Activated CD4-positive, alpha-beta T cell treated with anti-CD3 and anti-CD28 coated beads, Interleukin-2, amount 50 U/mL, for 4 hours (primary cell): ENCODE results near the gene CD82.

ENCODE experiments used
- DNase-seq, 2 experiments: peaks; one replicate each; pipeline ENCODE4 v3.0.0-alpha.2; 2020

CD82 gene

DNA sequence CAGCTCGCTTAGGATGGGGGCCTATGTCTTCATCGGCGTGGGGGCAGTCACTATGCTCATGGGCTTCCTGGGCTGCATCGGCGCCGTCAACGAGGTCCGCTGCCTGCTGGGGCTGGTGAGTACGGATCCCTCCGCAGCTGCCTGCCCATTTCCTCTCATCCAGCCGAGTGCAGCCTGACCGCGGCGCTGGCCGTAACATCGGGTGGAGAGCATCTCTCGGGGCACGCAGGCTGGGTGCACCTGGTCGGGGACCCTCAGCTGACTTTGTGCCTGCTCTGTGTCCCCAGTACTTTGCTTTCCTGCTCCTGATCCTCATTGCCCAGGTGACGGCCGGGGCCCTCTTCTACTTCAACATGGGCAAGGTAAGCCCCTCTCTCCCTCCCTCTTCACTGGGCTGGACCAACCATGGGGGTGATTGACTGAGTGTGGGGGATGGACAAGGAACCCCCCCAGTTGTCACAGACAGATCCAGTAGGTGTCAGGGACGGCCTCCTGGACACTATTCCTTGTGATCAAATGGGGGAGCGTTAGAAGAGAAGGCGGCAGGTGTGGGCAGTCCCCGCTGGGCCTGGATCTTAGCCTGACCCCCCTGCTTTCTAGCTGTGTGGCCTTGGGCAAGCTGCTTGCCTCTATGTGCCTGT is 39.7 kb downstream of the CD82 start:
- DNase-seq = no peak

GRCh38 chr11:44605965-44606364 is 40.5 kb downstream of the CD82 start:
- no peak for DNase-seq

- no peak for DNase-seq
Observed at GRCh38 chr11:44606472-44606871, 41.0 kb downstream of the CD82 start.

GRCh38 chr11:44607319-44607962 is 42.0 kb downstream of the CD82 start:
- DNase-seq = peak; percentile 17 to 23

GRCh38 chr11:44607987-44608386 is 42.5 kb downstream of the CD82 start:
- no peak for DNase-seq

DNA sequence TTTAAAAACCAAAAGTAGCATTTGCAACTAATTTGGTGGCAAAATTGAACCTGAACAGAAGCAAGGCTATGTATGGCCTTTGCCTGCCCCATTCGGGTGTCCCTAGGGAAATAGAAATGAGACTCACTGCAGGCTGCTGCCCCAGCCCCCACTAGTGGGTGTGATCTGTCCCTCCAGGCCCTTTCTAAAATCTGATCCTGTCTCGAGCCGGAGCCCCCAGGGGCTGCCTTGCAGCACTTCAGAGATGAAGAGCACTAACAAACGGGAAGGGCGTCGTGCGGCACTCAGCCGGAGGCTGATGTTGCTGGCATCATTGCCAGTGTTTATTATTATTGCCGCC is 43.2 kb downstream of the CD82 start:
- no peak for DNase-seq

GRCh38 chr11:44608991-44609782 is 43.7 kb downstream of the CD82 start:
- DNase-seq = no peak

- DNase-seq = no peak
Observed at GRCh38 chr11:44609783-44610155, 44.3 kb downstream of the CD82 start.

DNA sequence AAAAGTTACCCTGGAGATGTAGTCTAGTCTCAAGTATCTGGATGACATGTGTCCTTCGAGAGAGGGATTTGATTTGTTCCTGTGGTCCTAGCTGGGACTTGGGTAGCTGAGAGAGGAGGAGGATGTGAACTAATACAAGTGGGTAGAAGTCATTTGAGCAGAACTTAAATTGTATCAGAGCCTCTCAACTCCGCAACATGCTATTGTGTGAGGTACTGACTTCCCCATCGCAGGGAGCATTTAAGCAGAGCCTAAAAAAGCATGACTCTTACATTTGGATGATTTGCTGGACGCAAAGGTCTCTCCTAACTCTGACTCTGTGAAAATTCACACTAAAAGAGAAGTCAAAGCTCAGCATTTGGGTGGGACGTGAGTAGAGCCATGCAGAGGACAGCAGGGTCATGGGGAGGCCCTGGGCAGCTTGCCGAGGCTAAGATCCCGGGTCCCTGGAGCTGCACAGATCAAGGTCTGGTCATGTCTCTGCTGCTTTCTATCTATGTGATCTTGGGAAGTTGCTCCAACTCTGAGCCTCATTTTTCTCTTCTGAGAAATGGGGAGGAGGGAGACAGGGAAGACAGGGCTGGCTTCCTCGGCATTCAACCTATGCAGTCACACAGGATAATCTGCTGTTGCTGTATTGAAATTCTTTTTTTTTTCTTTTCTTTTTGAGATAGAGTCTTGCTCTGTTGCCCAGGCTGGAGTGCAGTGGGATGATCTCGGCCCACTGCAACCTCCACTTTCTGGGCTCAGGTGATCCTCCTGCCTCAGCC is 44.9 kb downstream of the CD82 start:
- DNase-seq = no peak

DNA sequence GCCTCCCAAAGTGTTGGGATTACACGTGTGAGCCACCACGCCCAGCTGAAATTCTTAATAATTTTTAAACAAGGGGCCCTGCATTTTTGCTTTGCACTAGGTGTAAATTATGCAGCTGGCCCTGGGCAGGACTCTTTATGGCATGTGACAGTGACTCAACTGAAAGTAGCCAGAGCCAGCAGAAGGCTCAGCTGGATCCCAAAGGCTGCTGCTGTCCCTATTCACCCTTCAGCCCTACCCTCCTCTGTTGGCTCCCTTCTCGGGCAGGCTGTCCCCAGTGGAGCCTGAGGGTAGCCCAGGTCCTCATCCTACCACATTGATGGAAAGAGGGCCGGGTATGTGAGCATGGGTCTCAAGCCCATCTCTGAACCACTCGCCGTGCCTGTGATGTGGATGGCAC is 45.6 kb downstream of the CD82 start:
- no peak for DNase-seq

DNA sequence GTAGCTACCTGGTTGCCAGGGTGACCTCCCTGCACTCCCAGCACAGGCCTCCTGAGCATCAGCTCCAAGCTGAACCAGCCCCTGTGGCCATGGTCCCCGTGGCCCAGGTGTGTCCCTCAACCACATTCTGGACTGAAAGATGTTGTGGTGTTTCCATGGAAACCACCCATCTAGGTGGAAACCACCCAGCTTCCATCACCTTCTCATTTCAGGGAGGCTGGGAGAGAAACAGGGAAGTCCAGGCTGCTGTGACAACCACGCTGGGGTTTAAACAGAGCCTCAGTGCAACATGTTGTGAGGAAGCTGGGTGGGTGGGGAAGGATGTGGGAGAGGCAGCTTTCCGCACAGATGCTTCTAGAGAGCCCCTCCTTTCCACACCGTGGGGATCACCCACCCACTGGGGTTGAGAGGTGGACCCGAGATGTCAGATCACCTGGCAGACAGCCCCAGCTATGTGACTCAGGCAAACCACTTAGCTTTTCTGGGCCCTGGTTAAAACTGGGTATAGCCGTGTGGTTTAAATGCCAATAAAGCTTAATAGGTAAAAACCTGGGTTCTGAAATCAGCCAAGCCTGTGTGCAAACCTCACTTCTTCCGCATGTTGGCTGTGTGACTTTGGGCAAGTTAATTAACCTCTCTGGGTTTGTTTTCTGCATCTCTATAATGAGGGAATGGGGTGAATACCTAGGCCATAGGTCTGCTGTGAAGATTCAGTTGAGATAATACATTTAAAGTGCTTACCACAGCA is 46.4 kb downstream of the CD82 start:
- DNase-seq = peak; percentile 66 to 73

DNA sequence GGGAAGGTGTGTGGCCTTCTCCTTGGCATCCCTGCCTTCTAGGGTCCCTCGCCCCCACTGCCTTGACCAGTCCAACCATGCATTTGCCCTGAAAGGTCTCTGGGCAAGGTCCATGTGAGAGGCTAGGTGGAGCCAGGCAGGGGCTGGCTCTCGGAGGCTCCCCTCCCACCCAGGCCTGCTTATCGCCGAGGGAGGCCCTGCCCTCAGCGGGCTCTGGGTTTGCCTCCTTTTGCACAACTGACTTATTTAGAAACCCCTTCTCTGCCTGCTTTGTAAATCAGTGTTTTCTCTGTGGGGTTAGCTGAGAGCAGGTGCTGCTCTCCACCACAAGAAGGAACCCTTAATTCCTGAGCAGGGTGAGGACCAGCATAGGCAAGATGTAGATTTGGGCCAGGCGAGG is 47.7 kb downstream of the CD82 start:
- no peak for DNase-seq

GRCh38 chr11:44614281-44614775 is 48.9 kb downstream of the CD82 start:
- no peak for DNase-seq

DNA sequence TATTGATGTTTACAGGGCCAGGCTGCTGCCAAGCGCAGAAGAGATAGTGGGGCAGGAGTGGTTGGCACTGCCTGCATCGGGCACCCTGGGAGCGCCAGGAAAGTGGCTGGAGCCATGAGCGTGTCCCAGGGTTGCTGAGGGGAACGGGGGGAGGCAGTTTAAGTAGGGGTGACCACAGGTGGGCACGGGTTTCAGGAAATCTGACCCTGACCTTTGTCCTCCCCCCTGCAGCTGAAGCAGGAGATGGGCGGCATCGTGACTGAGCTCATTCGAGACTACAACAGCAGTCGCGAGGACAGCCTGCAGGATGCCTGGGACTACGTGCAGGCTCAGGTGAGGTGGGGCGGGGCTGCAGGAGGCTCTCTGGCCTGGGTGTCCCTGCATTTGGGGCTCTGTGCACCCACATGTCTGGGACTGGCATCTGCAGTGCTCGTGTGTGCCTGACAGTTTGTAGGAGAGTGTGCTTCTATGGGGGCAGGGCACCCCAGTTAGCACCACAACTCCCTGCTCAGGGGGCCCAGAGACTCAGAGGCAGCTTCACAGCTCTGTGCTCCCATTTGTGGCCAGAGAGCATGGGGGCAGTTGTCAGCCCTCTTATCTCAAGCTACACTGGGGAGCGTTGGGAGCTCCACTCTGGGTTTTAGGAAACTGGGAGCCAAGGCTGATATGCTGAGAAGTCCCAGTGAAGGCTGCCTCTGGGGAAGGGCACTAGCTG is 49.7 kb downstream of the CD82 start:
- DNase-seq = no peak

DNA sequence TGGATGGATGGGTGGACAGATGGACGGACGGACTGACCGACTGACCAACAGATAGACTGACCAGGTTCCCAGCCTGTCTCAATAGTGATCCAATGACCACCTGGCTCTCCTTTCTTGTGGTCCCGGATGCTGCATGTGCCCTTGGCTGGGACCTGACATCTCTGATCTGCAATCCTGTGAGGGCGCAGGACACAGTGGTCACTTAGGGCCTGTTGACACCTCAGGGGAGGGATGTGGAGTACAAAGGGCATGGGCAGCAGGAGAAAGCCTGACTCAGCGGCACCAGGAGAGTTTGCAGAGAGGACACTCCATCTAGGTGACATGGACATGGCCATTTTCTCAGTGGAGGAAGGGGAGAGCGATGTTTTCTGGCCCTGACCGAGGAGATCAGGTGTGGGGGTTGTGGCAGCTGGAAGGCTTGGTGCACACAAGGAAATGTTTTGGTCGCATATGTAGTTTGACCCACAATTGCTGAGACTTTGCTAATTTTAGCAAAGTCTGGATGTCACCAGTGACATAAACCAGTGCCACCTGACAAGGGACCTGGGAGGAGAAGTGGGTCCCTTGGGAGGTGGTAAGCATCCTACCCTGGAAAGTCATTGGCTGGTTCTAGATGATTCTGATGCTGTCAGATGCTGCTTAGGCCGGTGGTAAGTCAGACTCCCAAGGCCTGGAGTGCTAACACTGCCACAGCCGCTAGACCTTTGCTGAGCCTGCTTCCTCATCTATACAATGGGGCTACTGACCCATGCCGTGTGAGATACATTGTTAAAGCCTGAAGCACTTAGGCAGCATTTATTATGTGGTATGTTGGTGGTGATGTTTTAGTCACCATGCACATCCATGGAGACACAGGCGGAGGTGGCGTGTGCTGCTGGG is 50.7 kb downstream of the CD82 start:
- no peak for DNase-seq

DNA sequence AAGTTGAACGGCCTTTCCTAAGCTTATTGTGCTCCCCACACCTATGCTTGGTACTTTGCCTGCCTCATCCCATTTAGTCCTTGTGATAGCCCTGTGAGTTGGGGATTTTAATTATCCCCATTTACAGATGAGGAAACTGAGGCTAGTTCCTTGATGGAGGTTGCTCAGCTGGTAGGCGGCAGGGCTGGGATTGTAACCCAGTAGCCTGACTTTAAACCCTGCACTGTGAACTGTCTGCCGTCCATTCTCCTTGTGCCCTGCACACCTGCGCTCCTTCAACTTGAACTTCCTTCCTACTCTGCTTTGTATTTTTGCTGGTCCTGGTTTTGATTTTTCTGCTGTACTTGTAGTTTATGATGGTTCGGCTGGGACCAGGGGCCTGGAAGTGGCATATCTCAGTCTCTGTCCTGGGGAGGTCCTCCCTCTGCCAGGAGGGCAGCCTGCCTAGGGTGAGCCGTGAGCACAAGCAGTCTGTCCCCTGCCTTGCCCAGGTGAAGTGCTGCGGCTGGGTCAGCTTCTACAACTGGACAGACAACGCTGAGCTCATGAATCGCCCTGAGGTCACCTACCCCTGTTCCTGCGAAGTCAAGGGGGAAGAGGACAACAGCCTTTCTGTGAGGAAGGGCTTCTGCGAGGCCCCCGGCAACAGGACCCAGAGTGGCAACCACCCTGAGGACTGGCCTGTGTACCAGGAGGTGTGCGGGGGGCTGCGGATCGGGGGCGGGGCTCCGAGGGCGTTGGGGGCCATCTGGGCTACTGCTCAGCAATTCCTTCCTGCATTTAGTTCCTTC is 52.4 kb downstream of the CD82 start:
- no peak for DNase-seq

DNA sequence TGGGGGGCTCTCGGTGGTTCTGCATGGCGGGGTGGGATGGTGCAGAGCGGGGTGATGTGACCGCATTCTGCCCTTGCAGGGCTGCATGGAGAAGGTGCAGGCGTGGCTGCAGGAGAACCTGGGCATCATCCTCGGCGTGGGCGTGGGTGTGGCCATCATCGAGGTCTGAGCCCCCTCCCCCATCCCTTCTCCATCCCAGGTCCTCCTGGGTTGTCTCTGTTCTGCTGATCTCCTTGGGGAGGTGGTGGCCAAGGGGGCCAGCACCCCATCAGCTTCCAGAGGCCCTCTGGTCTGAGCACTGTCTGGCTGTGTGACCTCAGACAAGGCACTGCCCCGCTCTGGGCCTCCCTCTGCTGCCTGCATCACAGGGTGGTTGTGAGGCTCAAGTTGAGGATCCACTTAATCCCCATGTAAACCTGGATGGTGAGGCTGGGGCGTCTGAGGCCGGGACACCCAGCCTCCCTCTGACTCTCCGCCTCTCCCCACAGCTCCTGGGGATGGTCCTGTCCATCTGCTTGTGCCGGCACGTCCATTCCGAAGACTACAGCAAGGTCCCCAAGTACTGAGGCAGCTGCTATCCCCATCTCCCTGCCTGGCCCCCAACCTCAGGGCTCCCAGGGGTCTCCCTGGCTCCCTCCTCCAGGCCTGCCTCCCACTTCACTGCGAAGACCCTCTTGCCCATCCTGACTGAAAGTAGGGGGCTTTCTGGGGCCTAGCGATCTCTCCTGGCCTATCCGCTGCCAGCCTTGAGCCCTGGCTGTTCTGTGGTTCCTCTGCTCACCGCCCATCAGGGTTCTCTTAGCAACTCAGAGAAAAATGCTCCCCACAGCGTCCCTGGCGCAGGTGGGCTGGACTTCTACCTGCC is 53.3 kb downstream of the CD82 start:
- no peak for DNase-seq

GRCh38 chr11:44620328-44620725 is 54.9 kb downstream of the CD82 start:
- no peak for DNase-seq

GRCh38 chr11:44621140-44621681 is 55.7 kb downstream of the CD82 start:
- DNase-seq = peak; percentile 47 to 49
